Skin of body (tissue), 2 donors: ENCODE data around the gene DNM1. TPM values are rescaled to one million over a fixed set of nuclear protein-coding genes. Genes with fewer than 3 reads are reported as not detected.

Source experiments
- DNase-seq: peaks from one replicate; lab custom pipeline; 2025; lab: John Stamatoyannopoulos, UW
- total RNA-seq: library from RNA; depleted of rRNA; stranded (reverse); fragments of >200 nt; gene quantifications from one replicate; pipeline ENCODE4 v1.2.3, GENCODE V29; 2014

DNM1 gene
- total RNA-seq, 1 donor from 2014 or later, result 58.4 TPM

- DNase-seq, result no peak
Observed at GRCh38 chr9:128204858-128205257, 1.7 kb downstream of the DNM1 start.

GRCh38 chr9:128205296-128205944 is 2.2 kb downstream of the DNM1 start:
- no peak for DNase-seq

- no peak for DNase-seq
Observed at GRCh38 chr9:128206484-128206883, 3.3 kb downstream of the DNM1 start.

GRCh38 chr9:128206916-128207910 is 4.0 kb downstream of the DNM1 start:
- DNase-seq, result no peak

- DNase-seq, result no peak
Observed at GRCh38 chr9:128208386-128208785, 5.2 kb downstream of the DNM1 start.

GRCh38 chr9:128208946-128209669 is 5.9 kb downstream of the DNM1 start:
- DNase-seq, result no peak

GRCh38 chr9:128211186-128211980 is 8.2 kb downstream of the DNM1 start:
- DNase-seq, result no peak

GRCh38 chr9:128211981-128212281 is 8.8 kb downstream of the DNM1 start:
- DNase-seq, result no peak

- no peak for DNase-seq
Observed at GRCh38 chr9:128213746-128214497, 10.7 kb downstream of the DNM1 start.

GRCh38 chr9:128214571-128215490 is 11.7 kb downstream of the DNM1 start:
- DNase-seq, result no peak

- no peak for DNase-seq
Observed at GRCh38 chr9:128215491-128216409, 12.6 kb downstream of the DNM1 start.

GRCh38 chr9:128216781-128217553 is 13.8 kb downstream of the DNM1 start:
- DNase-seq, result no peak

GRCh38 chr9:128218172-128218517 is 15.0 kb downstream of the DNM1 start:
- no peak for DNase-seq

- peak; percentile 39 for DNase-seq
Observed at GRCh38 chr9:128218518-128219389, 15.6 kb downstream of the DNM1 start.

GRCh38 chr9:128219831-128220230 is 16.7 kb downstream of the DNM1 start:
- no peak for DNase-seq

- no peak for DNase-seq
Observed at GRCh38 chr9:128222026-128222425, 18.8 kb downstream of the DNM1 start.
